Superior temporal gyrus (tissue), 1 donor: ENCODE data around the gene TAS2R38.

Experiments used
- DNase-seq: peaks from one replicate; pipeline ENCODE4 v3.0.0-alpha.2; 2016; ENCODE audit errors: extremely low spot score

Gene TAS2R38

GRCh38 chr7:141975806-141976523 lies 2.4 kb upstream of the TAS2R38 start:
- peak; percentile 82 for DNase-seq

GRCh38 chr7:141974831-141975230 lies 1.3 kb upstream of the TAS2R38 start:
- no peak for DNase-seq

GRCh38 chr7:141960687-141961422 lies 12.7 kb downstream of the TAS2R38 start:
- DNase-seq: peak; percentile 29

GRCh38 chr7:141956084-141956483 lies 17.5 kb downstream of the TAS2R38 start:
- peak; percentile 17 for DNase-seq

- no peak for DNase-seq
Observed at GRCh38 chr7:141954334-141954733, 19.2 kb downstream of the TAS2R38 start.

GRCh38 chr7:141952461-141952860 lies 21.1 kb downstream of the TAS2R38 start:
- DNase-seq: no peak

GRCh38 chr7:141950806-141951205 lies 22.8 kb downstream of the TAS2R38 start:
- DNase-seq: no peak

GRCh38 chr7:141949911-141950310 lies 23.7 kb downstream of the TAS2R38 start:
- no peak for DNase-seq

- DNase-seq: no peak
Observed at GRCh38 chr7:141949451-141949850, 24.1 kb downstream of the TAS2R38 start.

- no peak for DNase-seq
Observed at GRCh38 chr7:141949021-141949420, 24.6 kb downstream of the TAS2R38 start.

GRCh38 chr7:141946796-141947195 lies 26.8 kb downstream of the TAS2R38 start, which contains the start of gene CLEC5A:
Gene CLEC5A, minus strand, starts transcription at chr7:141946974. Its CDS starts 682 bp downstream, at chr7:141946292.
- DNase-seq: no peak

- no peak for DNase-seq
Observed at GRCh38 chr7:141945356-141945755, 28.2 kb downstream of the TAS2R38 start.

- no peak for DNase-seq
Observed at GRCh38 chr7:141944811-141945210, 28.8 kb downstream of the TAS2R38 start.

- DNase-seq: no peak
Observed at GRCh38 chr7:141943846-141944245, 29.7 kb downstream of the TAS2R38 start.

- DNase-seq: no peak
Observed at GRCh38 chr7:141941075-141941474, 32.5 kb downstream of the TAS2R38 start.

GRCh38 chr7:141930211-141930610 lies 43.4 kb downstream of the TAS2R38 start:
- no peak for DNase-seq

GRCh38 chr7:141928845-141929195 lies 44.8 kb downstream of the TAS2R38 start:
- DNase-seq: no peak

- no peak for DNase-seq
Observed at GRCh38 chr7:141928146-141928844, 45.3 kb downstream of the TAS2R38 start.
